ENCODE results near the gene TP53TG5. TPM values are rescaled to one million over a fixed set of nuclear protein-coding genes. Genes with fewer than 3 reads are reported as not detected.
"Not testable (repeated sequence)": the region's sequence is repeated elsewhere in the genome, so short reads cannot be mapped to it uniquely, and the experiment has no call there.

TP53TG5 gene
- total RNA-seq, 1 donor from 2014 or later = not detected

GRCh38 chr20:45368221-45368980, 9.7 kb downstream of the TP53TG5 start:
- no peak for FAIRE-seq

GRCh38 chr20:45367126-45367525, 11.0 kb downstream of the TP53TG5 start:
- FAIRE-seq = no peak

More at GRCh38 chr20:45368221-45368980, 9.7 kb downstream of the TP53TG5 start:
- no peak for DNase-seq (ENCODE audit: low spot score in 2 of 2)

GRCh38 chr20:45366631-45367030, 11.5 kb downstream of the TP53TG5 start:
- no peak for FAIRE-seq
- no peak for DNase-seq (ENCODE audit: low spot score in 2 of 2)

More at GRCh38 chr20:45367126-45367525, 11.0 kb downstream of the TP53TG5 start:
- no peak for DNase-seq (ENCODE audit: low spot score in 2 of 2)

GRCh38 chr20:45366192-45366591, 11.9 kb downstream of the TP53TG5 start:
- FAIRE-seq = no peak

GRCh38 chr20:45365444-45365970, 12.6 kb downstream of the TP53TG5 start:
- FAIRE-seq (no peak), DNase-seq (ENCODE audit: low spot score in 2 of 2) (no peak)

More at GRCh38 chr20:45366192-45366591, 11.9 kb downstream of the TP53TG5 start:
- DNase-seq (ENCODE audit: low spot score in 2 of 2) = no peak

- DNase-seq (ENCODE audit: low spot score in 2 of 2) (no peak), FAIRE-seq (no peak)
Observed at GRCh38 chr20:45363611-45364492, 14.3 kb downstream of the TP53TG5 start.

- DNase-seq (ENCODE audit: low spot score in 2 of 2) (peak; percentile 80 to 94), FAIRE-seq (no peak)
Observed at GRCh38 chr20:45362804-45363610, 15.1 kb downstream of the TP53TG5 start, which contains the start of gene SYS1. Gene SYS1, plus strand, starts transcription at chr20:45363156. Its CDS starts 376 bp downstream, at chr20:45363532.

- FAIRE-seq (no peak), DNase-seq (ENCODE audit: low spot score in 2 of 2) (no peak)
Observed at GRCh38 chr20:45361793-45362192, 16.3 kb downstream of the TP53TG5 start.

- DNase-seq (ENCODE audit: low spot score in 2 of 2) (no peak), FAIRE-seq (no peak)
Observed at GRCh38 chr20:45359406-45360148, 18.5 kb downstream of the TP53TG5 start.

- DNase-seq (ENCODE audit: low spot score in 2 of 2) (no peak), FAIRE-seq (no peak)
Observed at GRCh38 chr20:45359069-45359405, 19.1 kb downstream of the TP53TG5 start.

- FAIRE-seq (no peak), DNase-seq (ENCODE audit: low spot score in 2 of 2) (peak in 1 of 2 donors; percentile 62)
Observed at GRCh38 chr20:45358282-45359068, 19.6 kb downstream of the TP53TG5 start.

GRCh38 chr20:45355209-45356084, 22.7 kb downstream of the TP53TG5 start:
- DNase-seq (ENCODE audit: low spot score in 2 of 2) (no peak), FAIRE-seq (no peak)

- DNase-seq (ENCODE audit: low spot score in 2 of 2) (no peak), FAIRE-seq (no peak)
Observed at GRCh38 chr20:45354423-45355208, 23.5 kb downstream of the TP53TG5 start.

- FAIRE-seq = no peak
- DNase-seq (ENCODE audit: low spot score in 2 of 2) = no peak
Observed at GRCh38 chr20:45353746-45354145, 24.4 kb downstream of the TP53TG5 start.

GRCh38 chr20:45352729-45353128, 25.4 kb downstream of the TP53TG5 start:
- FAIRE-seq (no peak), DNase-seq (ENCODE audit: low spot score in 2 of 2) (no peak)

- not testable (repeated sequence) for DNase-seq (ENCODE audit: low spot score in 2 of 2); FAIRE-seq
Observed at GRCh38 chr20:45350795-45351194, 27.3 kb downstream of the TP53TG5 start.

- no peak for FAIRE-seq
- no peak for DNase-seq (ENCODE audit: low spot score in 2 of 2)
Observed at GRCh38 chr20:45350217-45350616, 27.9 kb downstream of the TP53TG5 start.
